K562 (cell line): ENCODE data around the gene MYL4. TPM values are rescaled to one million over a fixed set of nuclear protein-coding genes. Genes with fewer than 3 reads are reported as not detected.
A peak's percentile ranks its signal among the peaks of the same experiment; 100 is the strongest.

ENCODE experiments used
- CBX2 ChIP-seq: fragments of 200-600 bp; sonication (generic); IDR thresholded peaks from one replicate; pipeline ENCODE4 v1.6.1; 2012; ENCODE audit warnings: mild to moderate bottlenecking, low read length, inconsistent platforms; ENCODE audit not compliant: insufficient read depth, poor library complexity, severe bottlenecking
- CBX5 ChIP-seq: IDR thresholded peaks from 2 replicates; pipeline ENCODE4 v1.6.1; 2014; ENCODE audit warnings: low read depth, borderline replicate concordance
- CTBP1 ChIP-seq: fragments of 450-650 bp; IDR thresholded peaks from 2 replicates; pipeline ENCODE4 v1.6.1; 2016; ENCODE audit warnings: borderline replicate concordance
- GABPB1 ChIP-seq: sonication (generic); formaldehyde crosslinking; IDR thresholded peaks from 2 replicates; pipeline ENCODE4 v1.8.0; 2022; ENCODE audit warnings: mild to moderate bottlenecking, missing genetic modification reagents
- JUND ChIP-seq, 2 experiments: IDR thresholded peaks; 2 replicates in 1 of 2; 3 replicates in 1 of 2; pipeline ENCODE4 v1.6.1; 2011; ENCODE audit warnings: borderline replicate concordance in 2 of 2, low read depth in 2 of 2, low read length in 2 of 2, improper control_type of control experiment in 1 of 2, missing biosample characterization in 1 of 2, missing genetic modification characterization in 1 of 2, missing genetic modification reagents in 1 of 2
- KLF10 ChIP-seq: fragments of 250-450 bp; sonication (Bioruptor Pico); IDR thresholded peaks from 2 replicates; pipeline ENCODE4 v1.6.1; 2021; ENCODE audit warnings: matching md5 sums
- KLF16 ChIP-seq: IDR thresholded peaks from 2 replicates; pipeline ENCODE4 v1.6.1; 2016; ENCODE audit warnings: antibody characterized with exemption
- KLF6 ChIP-seq: fragments of 250-450 bp; sonication (Bioruptor Pico); IDR thresholded peaks from 2 replicates; pipeline ENCODE4 v1.4.0; 2020; ENCODE audit warnings: mild to moderate bottlenecking, moderate library complexity, borderline replicate concordance
- MECOM ChIP-seq: fragments of 250-450 bp; sonication (Bioruptor Pico); IDR thresholded peaks from 2 replicates; pipeline ENCODE4 v1.8.0; 2022; ENCODE audit warnings: inconsistent platforms
- MGA ChIP-seq: fragments of 450-650 bp; IDR thresholded peaks from 2 replicates; pipeline ENCODE4 v1.6.1; 2016; ENCODE audit warnings: mild to moderate bottlenecking, moderate library complexity
- MTA3 ChIP-seq: fragments of 450-650 bp; formaldehyde crosslinking; IDR thresholded peaks from 2 replicates; pipeline ENCODE4 v1.6.1; 2017; ENCODE audit warnings: mild to moderate bottlenecking, borderline replicate concordance
- NFE2 ChIP-seq: IDR thresholded peaks from 2 replicates; pipeline ENCODE4 v1.6.1; 2014; ENCODE audit warnings: antibody characterized with exemption, low read depth
- POLR2AphosphoS5 ChIP-seq: IDR thresholded peaks from 2 replicates; pipeline ENCODE4 v1.6.1; 2011; ENCODE audit warnings: mild to moderate bottlenecking, low read depth, low read length, moderate library complexity; ENCODE audit not compliant: control insufficient read depth, insufficient read depth
- TSC22D4 ChIP-seq: fragments of 450-650 bp; IDR thresholded peaks from 2 replicates; pipeline ENCODE4 v1.6.1; 2016; ENCODE audit warnings: missing genetic modification characterization, missing biosample characterization, control low read depth
- ZFP1 ChIP-seq: fragments of 450-650 bp; formaldehyde crosslinking; IDR thresholded peaks from 2 replicates; pipeline ENCODE4 v1.4.0; 2020; ENCODE audit warnings: mild to moderate bottlenecking, mixed read lengths
- ZNF217 ChIP-seq: sonication (generic); formaldehyde crosslinking; IDR thresholded peaks from 2 replicates; pipeline ENCODE4 v1.8.0; 2022; ENCODE audit warnings: mild to moderate bottlenecking, missing genetic modification reagents
- ZNF232 ChIP-seq: sonication (generic); formaldehyde crosslinking; IDR thresholded peaks from 2 replicates; pipeline ENCODE4 v1.8.0; 2022; ENCODE audit warnings: mild to moderate bottlenecking, missing genetic modification reagents
- polyA plus RNA-seq, 8 experiments: library from polyadenylated mRNA; depleted of rRNA in 4 of 8; stranded (reverse) in 5 of 8; unstranded in 3 of 8; fragments of >200 nt; fragmentation: Nextera tagmentation in 2 of 8; fragmentation: Illumina TruSeq in 1 of 8; extraction: Ambion mirVana in 2 of 8; extraction: Trizol in 1 of 8; gene quantifications; 2 replicates each; pipeline versions ENCODE4 v1.2.1 to v1.2.3, GENCODE V29; 2011 to 2014; ENCODE audit warnings: inconsistent platforms in 1 of 8, missing spikeins in 1 of 8
- total RNA-seq, 7 experiments: library from RNA; depleted of rRNA in 6 of 7; stranded (reverse); fragments of >200 nt in 6 of 7; fragmentation: Illumina TruSeq in 2 of 7; extraction: Trizol in 2 of 7; gene quantifications; 2 replicates each; pipeline versions ENCODE4 v1.2.1 to v1.2.3, GENCODE V29; 2011 to 2021; ENCODE audit warnings: low replicate concordance in 1 of 7

The MYL4 gene
- total and polyA plus RNA-seq, 9 of the 15 experiments (the other 6 are each of a cell fraction or from before 2014, with no cell fraction given): 117 to 423 (median 221) TPM

DNA sequence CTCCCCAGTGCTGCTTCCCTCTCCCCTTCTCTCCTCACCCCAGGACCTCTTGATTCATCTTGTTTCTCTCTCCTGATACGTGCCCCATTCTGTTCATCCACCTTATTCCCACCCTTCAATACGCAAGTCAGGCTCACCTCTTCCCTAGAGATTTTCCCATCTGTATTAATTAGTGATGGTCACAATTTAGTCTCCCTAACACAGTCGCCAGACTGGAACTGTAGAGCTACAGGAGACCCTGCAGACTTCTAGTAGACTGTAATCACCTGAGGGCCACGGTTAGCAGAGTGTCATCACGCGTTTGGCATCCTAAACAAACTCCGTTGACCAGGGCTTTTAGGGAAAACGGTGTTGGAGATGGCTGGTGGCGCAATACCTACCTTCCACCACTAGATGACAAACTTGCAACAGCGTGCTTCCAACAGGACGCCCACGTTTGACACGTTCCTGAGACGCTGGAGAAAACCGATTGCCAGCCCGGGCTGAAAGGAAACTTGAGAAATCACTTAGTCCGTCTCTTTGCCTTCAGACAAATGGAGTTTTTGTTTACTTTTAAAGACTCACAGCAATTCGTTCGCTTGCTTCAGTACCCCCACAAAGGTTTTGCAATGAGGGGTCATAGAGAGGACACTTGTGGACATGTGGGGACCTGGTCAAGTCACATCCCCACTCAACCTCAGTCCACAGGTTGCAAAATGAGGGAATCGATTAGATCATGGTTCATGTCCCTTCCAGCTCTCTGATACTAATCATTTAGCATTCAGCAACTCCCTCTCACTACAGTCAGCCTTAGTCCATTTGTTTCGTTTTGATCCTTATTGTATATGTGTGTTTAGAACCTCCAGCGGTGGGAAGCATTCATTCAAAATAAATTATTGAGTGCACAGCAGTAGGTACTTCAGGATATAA is 20.6 kb downstream of the MYL4 start (continued):
- TF ChIP-seq MGA (peak; percentile 60), JUND (IDR thresholded peaks at IDR 0.05; ENCODE audit: borderline replicate concordance, low read depth, low read length) (peak; percentile 52), JUND (tag; IDR thresholded peaks at IDR 0.05; ENCODE audit: borderline replicate concordance, low read depth, low read length) (peak; percentile 46; the same call in 1 of the 3 replicates), MTA3 (peak; percentile 63; the same call in 1 of the 2 replicates), POLR2AphosphoS5 (peak; percentile 40; the same call in 1 of the 2 replicates), GABPB1 (peak; percentile 42; the same call in 1 of the 2 replicates), CBX2 (no peak), KLF16 (peak; percentile 77), ZFP1 (CRISPR knock-in tag) (no peak), KLF6 (CRISPR knock-in tag) (no peak), CTBP1 (peak; percentile 75; the same call in 1 of the 2 replicates), TSC22D4 (no peak), CBX5 (no peak), KLF10 (CRISPR knock-in tag) (no peak), MECOM (peak; percentile 69; the same call in 1 of the 2 replicates), ZNF217 (CRISPR knock-in tag) (no peak), ZNF232 (no peak), NFE2 (no peak)
